ENCODE data around the gene GOLGA6D. TPM values are rescaled to one million over a fixed set of nuclear protein-coding genes. Genes with fewer than 3 reads are reported as not detected.

The GOLGA6D gene
- total RNA-seq, 1 experiment from 2014 or later = 0.35 TPM

Other genes with a start within 250 kb of the GOLGA6D start
- gene C15orf39, start 81.0 kb upstream of the GOLGA6D start, total RNA-seq (2021) = 45.6 and 48.7 TPM in 2 replicates
- not detected in 2 replicates for gene GOLGA6C, start 24.5 kb upstream of the GOLGA6D start, total RNA-seq (2021)
- 146 and 159 TPM in 2 replicates for gene COMMD4, start 53.2 kb downstream of the GOLGA6D start, total RNA-seq (2021)
- 16.1 and 16.5 TPM in 2 replicates for gene NEIL1, start 64.2 kb downstream of the GOLGA6D start, total RNA-seq (2021)
- gene MAN2C1, start 85.8 kb downstream of the GOLGA6D start, total RNA-seq (2021) = 106 and 112 TPM in 2 replicates
- gene SIN3A, start 168.9 kb downstream of the GOLGA6D start, total RNA-seq (2021) = 99.1 and 102 TPM in 2 replicates

Data from H9 (cell line).